RWPE2 (cell line): ENCODE measurements around the gene WDR82.

Source experiments
- ATAC-seq: fragments of 200-7000 bp; cut with Tn5 transposase; 3 replicates; pipeline ENCODE4 v1.9.1; 2021; ENCODE audit warnings: low read depth
- DNase-seq: peaks from one replicate; pipeline ENCODE4 v3.0.0-alpha.2; 2020; ENCODE audit warnings: low spot score
- H3K27ac ChIP-seq: fragments of 450-650 bp; 2 replicates; pipeline ENCODE4 v1.5.1; 2017; ENCODE audit warnings: mild to moderate bottlenecking; ENCODE audit not compliant: poor library complexity, severe bottlenecking
- H3K27me3 ChIP-seq: fragments of 250-450 bp; sonication (Bioruptor Pico); 2 replicates; pipeline ENCODE4 v1.5.1; 2021; ENCODE audit warnings: mild to moderate bottlenecking, moderate library complexity; ENCODE audit not compliant: insufficient read depth, poor library complexity, severe bottlenecking
- H3K36me3 ChIP-seq: fragments of 250-450 bp; sonication (Bioruptor Pico); 2 replicates; pipeline ENCODE4 v1.5.1; 2020; ENCODE audit warnings: low read depth, mild to moderate bottlenecking, moderate library complexity
- H3K4me1 ChIP-seq: fragments of 250-450 bp; sonication (Bioruptor Pico); 2 replicates; pipeline ENCODE4 v1.5.1; 2021; ENCODE audit warnings: mild to moderate bottlenecking, moderate library complexity; ENCODE audit not compliant: insufficient read depth, poor library complexity, severe bottlenecking
- H3K4me3 ChIP-seq: fragments of 250-450 bp; sonication (Bioruptor Pico); 2 replicates; pipeline ENCODE4 v1.5.1; 2021; ENCODE audit warnings: mild to moderate bottlenecking, moderate library complexity; ENCODE audit not compliant: severe bottlenecking
- H3K9me3 ChIP-seq: fragments of 250-450 bp; sonication (Bioruptor Pico); 2 replicates; pipeline ENCODE4 v1.5.1; 2021; ENCODE audit warnings: mild to moderate bottlenecking, moderate library complexity; ENCODE audit not compliant: severe bottlenecking
- CTCF ChIP-seq: fragments of 450-650 bp; IDR thresholded peaks from one replicate; pipeline ENCODE4 v1.5.1; 2017; ENCODE audit warnings: mild to moderate bottlenecking, moderate library complexity; ENCODE audit not compliant: poor library complexity, severe bottlenecking

The WDR82 gene

DNA sequence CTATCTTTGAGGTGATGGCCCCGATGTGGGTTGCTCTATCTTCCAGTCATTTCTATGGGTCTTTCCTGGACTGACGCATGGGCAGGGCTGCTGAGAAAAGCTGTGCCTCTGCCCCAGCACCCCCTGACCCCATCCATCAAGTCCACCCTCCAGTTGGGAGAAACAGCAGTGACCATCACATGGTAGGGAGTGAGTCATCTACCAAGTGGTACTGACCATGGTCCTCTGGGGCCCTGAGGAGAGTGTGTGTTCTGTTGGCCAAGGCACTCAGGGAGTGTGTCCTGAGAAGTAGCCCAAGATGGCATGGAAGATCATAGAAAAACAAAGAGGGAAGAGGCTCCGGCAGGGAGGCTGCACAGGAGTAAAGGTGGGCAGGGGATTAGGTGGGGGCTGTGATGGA, 36.0 kb upstream of the WDR82 start:
- DNase-seq, result no peak
- H3K4me3 ChIP-seq, result no peak overlapping the region
- no peaks in the 10 kb centered on the region for H3K4me1 ChIP-seq
- no peak overlapping the region for H3K27ac ChIP-seq
- H3K9me3 ChIP-seq, result no peaks in the 10 kb centered on the region
- no peak for ATAC-seq
- no peaks in the 10 kb centered on the region for H3K27me3 ChIP-seq
- TF ChIP-seq CTCF, result no peak
- no peaks in the 10 kb centered on the region for H3K36me3 ChIP-seq

DNA sequence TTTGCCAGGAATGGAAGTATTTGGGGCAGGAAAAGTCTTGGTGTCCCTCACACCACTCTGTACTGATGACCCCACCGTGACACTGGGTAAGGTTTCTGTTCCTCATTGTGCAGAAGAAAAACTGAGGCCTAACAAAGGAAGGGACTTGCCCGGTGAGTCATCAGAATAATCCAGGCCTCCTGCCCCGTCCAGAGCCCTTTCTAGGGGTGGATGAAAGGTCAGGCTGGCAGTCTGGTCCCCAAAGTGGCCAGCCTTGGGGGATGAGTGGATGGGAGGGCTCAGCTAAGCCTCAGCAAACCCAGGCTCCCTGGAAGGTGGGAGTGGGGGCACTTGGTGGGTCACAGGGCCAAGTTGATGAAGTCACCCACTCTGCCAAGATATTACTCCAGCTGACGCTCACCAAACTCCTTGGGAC, 35.3 kb upstream of the WDR82 start:
- no peak overlapping the region for H3K27ac ChIP-seq
- H3K9me3 ChIP-seq, result no peaks in the 10 kb centered on the region
- DNase-seq (no peak), ATAC-seq (no peak)
- no peaks in the 10 kb centered on the region for H3K36me3 ChIP-seq
- no peaks in the 10 kb centered on the region for H3K4me1 ChIP-seq
- TF ChIP-seq CTCF, result no peak
- H3K4me3 ChIP-seq, result no peak overlapping the region
- no peaks in the 10 kb centered on the region for H3K27me3 ChIP-seq

DNA sequence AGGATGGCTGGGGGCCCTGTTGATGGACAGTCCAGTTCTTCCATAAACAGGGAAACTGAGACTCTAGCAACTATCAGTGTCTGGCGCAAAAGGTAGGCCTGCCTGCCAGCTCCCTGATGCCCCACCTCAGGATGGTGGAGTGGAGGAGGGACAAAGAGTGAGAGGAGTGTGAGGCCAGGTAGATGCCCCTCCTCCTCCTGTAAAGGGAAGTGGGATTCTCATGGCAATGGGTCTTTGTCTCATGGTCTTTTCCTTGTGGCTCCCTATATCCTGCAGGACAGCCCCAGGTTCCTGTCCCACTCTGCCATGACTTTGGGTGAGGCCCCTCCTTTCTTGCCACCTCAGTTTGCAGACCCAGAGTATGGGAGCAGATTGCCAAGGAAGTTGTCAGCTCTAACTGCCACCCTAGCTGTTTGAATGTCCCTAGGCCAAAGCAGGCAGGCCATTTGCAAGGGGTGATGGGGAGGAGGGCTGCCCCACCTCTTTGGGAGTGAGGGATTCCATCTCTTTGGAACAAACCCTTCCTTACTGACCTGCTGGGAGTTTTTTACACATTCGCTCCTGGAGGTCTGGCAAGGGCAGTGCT, 34.8 kb upstream of the WDR82 start:
- ATAC-seq, result no peak
- H3K9me3 ChIP-seq, result no peaks in the 10 kb centered on the region

DNA sequence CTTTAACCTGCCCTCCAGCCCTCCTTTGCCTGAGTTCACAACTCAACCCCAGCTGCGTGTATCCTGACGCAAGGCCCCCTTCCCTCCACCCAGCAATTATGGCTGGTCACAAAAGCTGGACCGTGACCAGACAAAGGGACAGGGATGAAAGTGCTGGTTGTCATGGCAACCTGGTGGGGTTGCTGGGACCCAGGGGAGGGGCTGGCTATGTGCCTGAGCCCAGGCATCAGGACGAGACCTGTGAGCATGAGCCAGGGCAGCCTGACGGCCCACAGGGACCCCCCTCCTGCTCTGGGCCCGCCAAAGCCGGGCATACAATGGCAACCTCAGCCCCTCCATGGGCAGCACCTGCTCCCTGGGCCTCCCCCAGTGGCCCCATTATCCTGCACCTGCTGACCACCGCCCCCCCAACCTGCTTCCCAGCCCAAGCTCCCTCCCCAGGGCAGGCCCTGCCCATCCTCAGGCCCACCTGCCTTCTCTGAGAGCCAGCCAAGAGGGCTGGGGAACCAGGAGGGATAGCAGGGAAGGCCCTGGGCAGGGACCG, 33.2 kb upstream of the WDR82 start:
- no peak for ATAC-seq
- Histone ChIP-seq H3K36me3 (no peaks in the 10 kb centered on the region), H3K4me1 (no peaks in the 10 kb centered on the region), H3K27me3 (no peaks in the 10 kb centered on the region), H3K4me3 (no peak overlapping the region), H3K27ac (no peak overlapping the region), H3K9me3 (no peaks in the 10 kb centered on the region)
- DNase-seq, result no peak
- TF ChIP-seq CTCF, result no peak

More for the DNA sequence above, 34.8 kb upstream of the WDR82 start:
- Histone ChIP-seq H3K4me3 (no peak overlapping the region), H3K36me3 (no peaks in the 10 kb centered on the region), H3K27ac (no peak overlapping the region), H3K4me1 (no peaks in the 10 kb centered on the region), H3K27me3 (no peaks in the 10 kb centered on the region)
- DNase-seq, result no peak
- TF ChIP-seq CTCF, result no peak

DNA sequence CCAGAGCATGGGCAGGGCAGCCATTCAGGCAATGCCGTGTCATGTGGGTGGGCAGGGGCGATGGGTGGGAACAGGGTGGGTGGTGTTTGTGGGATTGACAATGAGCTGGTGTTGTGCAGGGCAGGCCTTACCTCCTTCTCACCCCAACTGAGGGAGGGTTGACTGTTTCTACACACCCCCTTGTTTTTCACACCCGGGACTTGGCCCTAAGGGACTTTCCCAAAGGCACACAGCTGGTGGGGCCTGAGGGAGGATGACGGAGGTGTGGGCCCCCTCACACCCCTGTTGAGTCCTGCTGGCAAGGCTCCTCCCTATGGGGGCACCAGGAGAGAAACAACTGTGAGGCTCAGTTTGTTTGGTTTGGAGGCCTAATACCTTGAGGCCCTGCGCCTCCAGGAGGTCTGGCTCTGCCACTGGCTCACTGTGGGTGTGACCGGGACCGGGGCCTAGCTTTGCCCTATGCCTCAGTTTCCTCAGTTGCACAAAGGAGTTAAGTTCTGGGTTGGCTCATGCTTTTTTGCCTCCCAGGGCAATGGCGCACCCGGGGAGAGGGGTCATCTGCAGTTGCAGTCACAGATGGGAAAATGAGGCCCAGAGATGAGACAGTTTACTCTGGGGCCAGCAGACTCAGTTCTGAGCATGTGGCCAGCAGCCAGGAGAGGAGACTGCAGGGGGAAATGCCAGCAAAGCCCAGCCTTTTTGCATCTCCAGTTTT, 32.6 kb upstream of the WDR82 start:
- DNase-seq (no peak), ATAC-seq (no peak)
- no peaks in the 10 kb centered on the region for H3K36me3 ChIP-seq
- H3K9me3 ChIP-seq, result no peaks in the 10 kb centered on the region
- H3K27me3 ChIP-seq, result no peaks in the 10 kb centered on the region
- H3K4me1 ChIP-seq, result no peaks in the 10 kb centered on the region
- no peak overlapping the region for H3K27ac ChIP-seq
- TF ChIP-seq CTCF, result no peak
- H3K4me3 ChIP-seq, result no peak overlapping the region
